Uterus (tissue), 4 donors: ENCODE results near the gene CREBZF. TPM values are rescaled to one million over a fixed set of nuclear protein-coding genes. Genes with fewer than 3 reads are reported as not detected.

Source experiments
- DNase-seq, 2 donors: peaks; one replicate each; pipeline ENCODE4 v3.0.0-alpha.2; 2019 to 2020
- H3K27ac ChIP-seq, 2 donors: fragments of 200-600 bp; sonication (generic); 1 replicate in 1 of 2; 2 replicates in 1 of 2; pipeline ENCODE4 v1.5.1; 2016 to 2018
- H3K27me3 ChIP-seq, 2 donors: fragments of 200-600 bp; sonication (generic); one replicate each; pipeline ENCODE4 v1.5.1; 2018 to 2019; ENCODE audit warnings: control low read depth in 1 of 2
- H3K36me3 ChIP-seq, 2 donors: fragments of 200-600 bp; sonication (generic); one replicate each; pipeline ENCODE4 v1.5.1; 2019; ENCODE audit warnings: control low read depth in 1 of 2
- H3K4me1 ChIP-seq, 2 donors: fragments of 200-600 bp; sonication (generic); one replicate each; pipeline ENCODE4 v1.5.1; 2018 to 2019; ENCODE audit warnings: control low read depth in 1 of 2
- H3K4me3 ChIP-seq, 2 donors: fragments of 200-600 bp; sonication (generic); 1 replicate in 1 of 2; 2 replicates in 1 of 2; pipeline ENCODE4 v1.5.1; 2018 to 2019; ENCODE audit warnings: mild to moderate bottlenecking in 1 of 2
- H3K9me3 ChIP-seq, 2 donors: fragments of 200-600 bp; sonication (generic); one replicate each; pipeline ENCODE4 v1.5.1; 2019; ENCODE audit warnings: control low read depth in 1 of 2
- CTCF ChIP-seq, 4 experiments: fragments of 200-600 bp in 2 of 4; fragments of 450-650 bp in 2 of 4; sonication (generic) in 2 of 4; IDR thresholded peaks; one replicate each; pipeline ENCODE4 v1.5.1; 2016 to 2019; ENCODE audit warnings: antibody characterized with exemption in 4 of 4, mild to moderate bottlenecking in 2 of 4, moderate library complexity in 1 of 4
- POLR2A ChIP-seq, 2 donors: fragments of 450-650 bp; IDR thresholded peaks; one replicate each; pipeline ENCODE4 v1.6.1; 2016; ENCODE audit warnings: antibody characterized with exemption in 2 of 2, mild to moderate bottlenecking in 1 of 2, moderate library complexity in 1 of 2
- intact Hi-C: fragments of 100-400 bp; cut with DNase I; formaldehyde crosslinking; loops from one replicate; pipeline ENCODE4 v1.15.1; 2023; ENCODE audit warnings: low total_unique reads
- total RNA-seq, 4 donors: library from RNA; depleted of rRNA in 3 of 4; stranded (reverse); fragments of >200 nt in 3 of 4; gene quantifications; one replicate each; pipeline versions ENCODE4 v1.1.0 to v1.2.4, GENCODE V29; 2014 to 2023
- donor health status: DM: yes; HTN: yes; CAD: no.

The CREBZF gene, protein sequence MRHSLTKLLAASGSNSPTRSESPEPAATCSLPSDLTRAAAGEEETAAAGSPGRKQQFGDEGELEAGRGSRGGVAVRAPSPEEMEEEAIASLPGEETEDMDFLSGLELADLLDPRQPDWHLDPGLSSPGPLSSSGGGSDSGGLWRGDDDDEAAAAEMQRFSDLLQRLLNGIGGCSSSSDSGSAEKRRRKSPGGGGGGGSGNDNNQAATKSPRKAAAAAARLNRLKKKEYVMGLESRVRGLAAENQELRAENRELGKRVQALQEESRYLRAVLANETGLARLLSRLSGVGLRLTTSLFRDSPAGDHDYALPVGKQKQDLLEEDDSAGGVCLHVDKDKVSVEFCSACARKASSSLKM
- 100 to 1,000 TPM in 2 of 4 donors, 10 to 100 TPM in 2; 77.7 to 133 (median 99.9) TPM for total RNA-seq

- Histone ChIP-seq H3K27me3 (no peaks in the 10 kb centered on the region), H3K4me3 (peak within 1 kb of the TSS; percentile 81 to 87), H3K27ac (peak within 1 kb of the TSS; percentile 95 to 98), H3K36me3 (no peaks in the 10 kb centered on the region), H3K4me1 (peaks cover 0 to 7% of the 10 kb centered on the region in 2 donors), H3K9me3 (no peaks in the 10 kb centered on the region)
- intact Hi-C loops = no loop called here
- peak; percentile 94 to 96 for DNase-seq
- peak; percentile 92 to 99 for TF ChIP-seq POLR2A (IDR thresholded peaks at IDR 0.05)
- peak in 1 of 4 experiments; percentile 44 for TF ChIP-seq CTCF (IDR thresholded peaks at IDR 0.05)
These were observed at the start of gene CREBZF for GRCh38 chr11:85664615-85665481. CREBZF (minus strand) TSS chr11:85665129; CDS start chr11:85664875, 254 bp downstream.

DNA sequence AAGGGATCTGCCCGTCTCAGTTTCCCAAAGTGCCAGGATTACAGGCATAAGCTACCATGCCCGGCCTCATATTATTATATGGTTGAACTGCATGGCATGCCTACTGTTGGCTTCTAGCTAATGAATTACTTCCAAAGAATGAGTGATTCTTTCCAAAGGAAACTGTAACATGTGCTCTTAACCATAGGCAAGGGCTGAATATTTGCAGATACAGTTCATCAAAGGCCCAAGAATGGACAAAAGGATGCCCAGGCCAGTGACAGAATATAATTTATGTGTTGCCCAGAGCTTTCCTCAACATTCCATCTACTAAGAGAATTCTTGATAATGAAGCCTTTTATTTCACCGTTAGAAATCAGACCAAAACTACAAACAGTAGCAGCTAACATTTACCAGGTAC is 48.0 kb upstream of the CREBZF start:
- no peaks in the 10 kb centered on the region for H3K4me1 ChIP-seq
- intact Hi-C loops = no loop called here
- H3K9me3 ChIP-seq = no peaks in the 10 kb centered on the region
- H3K27ac ChIP-seq = no peak overlapping the region
- no peak overlapping the region for H3K4me3 ChIP-seq
- H3K36me3 ChIP-seq = no peaks in the 10 kb centered on the region
- TF ChIP-seq POLR2A (IDR thresholded peaks at IDR 0.05) (no peak), CTCF (IDR thresholded peaks at IDR 0.05) (no peak)
- no peak for DNase-seq
- H3K27me3 ChIP-seq = no peaks in the 10 kb centered on the region

DNA sequence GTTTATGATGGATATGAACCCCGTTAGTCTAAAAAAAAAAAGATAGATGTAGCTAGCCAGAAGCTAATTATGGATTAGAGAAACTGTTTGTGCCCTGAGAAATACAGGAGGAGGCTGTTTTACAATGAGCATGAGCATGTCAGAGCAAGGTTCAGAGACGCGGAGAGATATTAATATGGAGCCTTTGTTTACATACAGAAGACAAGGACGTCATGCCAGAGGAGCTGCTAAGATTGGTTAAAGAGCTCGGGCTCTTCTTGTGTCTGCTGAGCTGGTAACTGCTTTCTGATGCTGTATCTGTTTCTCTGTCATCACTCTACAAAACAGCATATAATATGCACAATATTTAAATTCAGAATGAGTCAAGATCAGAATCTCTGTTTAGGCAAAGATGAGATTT is 46.0 kb upstream of the CREBZF start:
- no peak for DNase-seq
- intact Hi-C loops = no loop called here
- Histone ChIP-seq H3K4me1 (no peaks in the 10 kb centered on the region), H3K27ac (no peak overlapping the region), H3K9me3 (no peaks in the 10 kb centered on the region), H3K36me3 (no peaks in the 10 kb centered on the region), H3K4me3 (no peak overlapping the region), H3K27me3 (no peaks in the 10 kb centered on the region)
- TF ChIP-seq CTCF (IDR thresholded peaks at IDR 0.05) (no peak), POLR2A (IDR thresholded peaks at IDR 0.05) (no peak)

DNA sequence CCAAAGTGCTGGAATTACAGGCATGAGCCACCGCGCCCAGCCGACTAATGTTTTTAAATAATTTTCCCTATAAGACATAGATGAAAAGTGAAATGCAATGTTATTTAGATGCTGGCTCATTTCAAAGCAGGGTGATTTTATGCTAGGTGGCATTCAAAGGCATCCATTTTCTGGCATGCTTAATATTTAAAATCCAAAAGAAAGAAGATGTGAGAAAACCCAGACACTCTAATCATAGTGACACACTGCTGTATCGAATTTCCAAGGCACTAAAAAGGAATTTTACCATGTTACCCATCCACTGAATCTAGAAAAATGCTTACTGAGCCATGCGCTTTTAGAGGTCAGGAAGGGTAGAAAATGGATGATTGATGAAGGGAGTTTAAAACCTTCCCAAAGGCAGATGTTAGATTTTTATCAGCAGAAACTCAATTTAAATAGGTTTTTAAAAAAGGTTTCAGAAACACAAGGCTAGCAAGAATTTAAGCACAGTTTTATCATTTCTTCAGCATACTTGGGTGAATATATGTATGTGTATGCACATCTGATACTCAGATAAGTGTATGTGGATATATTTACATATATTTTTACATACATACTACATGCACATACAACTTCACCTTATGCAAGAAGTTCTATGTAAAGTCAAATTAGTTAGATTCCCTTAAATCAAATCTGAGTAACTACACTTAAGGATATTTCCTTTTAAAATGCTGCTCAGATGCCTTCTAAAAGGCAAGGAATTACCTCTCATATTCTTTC is 45.2 kb upstream of the CREBZF start:
- Histone ChIP-seq H3K27me3 (no peaks in the 10 kb centered on the region), H3K4me3 (no peak overlapping the region), H3K9me3 (no peaks in the 10 kb centered on the region), H3K27ac (no peak overlapping the region), H3K4me1 (no peaks in the 10 kb centered on the region), H3K36me3 (no peaks in the 10 kb centered on the region)
- TF ChIP-seq CTCF (IDR thresholded peaks at IDR 0.05) = no peak
- TF ChIP-seq POLR2A (IDR thresholded peaks at IDR 0.05) = no peak
- no peak for DNase-seq
- intact Hi-C loops = no loop called here
